Lower lobe of right lung (tissue), 2 donors: ENCODE data around the gene CCNJL. TPM values are rescaled to one million over a fixed set of nuclear protein-coding genes. Genes with fewer than 3 reads are reported as not detected.

ENCODE experiments used
- ATAC-seq, 2 donors: fragments of 200-7000 bp; cut with Tn5 transposase; one replicate each; pipeline ENCODE4 v1.9.1; 2020 to 2022; ENCODE audit warnings: mild to moderate bottlenecking in 2 of 2, moderate library complexity in 2 of 2
- DNase-seq: peaks from one replicate; pipeline ENCODE4 v3.0.0-alpha.2; 2020
- H3K27ac ChIP-seq: fragments of 200-600 bp; one replicate; pipeline ENCODE4 v1.8.0; 2022
- H3K27me3 ChIP-seq: fragments of 200-600 bp; one replicate; pipeline ENCODE4 v1.8.0; 2022; ENCODE audit warnings: low read depth
- H3K36me3 ChIP-seq: fragments of 200-600 bp; one replicate; pipeline ENCODE4 v1.8.0; 2022; ENCODE audit warnings: mild to moderate bottlenecking
- H3K4me1 ChIP-seq: fragments of 200-600 bp; one replicate; pipeline ENCODE4 v1.8.0; 2022
- H3K4me3 ChIP-seq: fragments of 200-600 bp; one replicate; pipeline ENCODE4 v1.8.0; 2022; ENCODE audit warnings: mild to moderate bottlenecking
- H3K9me3 ChIP-seq: fragments of 200-600 bp; one replicate; pipeline ENCODE4 v1.8.0; 2022
- CTCF ChIP-seq: fragments of 200-600 bp; IDR thresholded peaks from one replicate; pipeline ENCODE4 v1.8.0; 2022; ENCODE audit warnings: antibody characterized with exemption, mild to moderate bottlenecking
- intact Hi-C: fragments of 100-400 bp; cut with DNase I; formaldehyde crosslinking; loops from one replicate; pipeline ENCODE4 v1.11.0; 2022
- total RNA-seq: library from RNA; stranded (reverse); fragmentation: NEBNext Ultra II Directional; extraction: Animal tissue kit (Norgen Biotek cat#: 25700); gene quantifications from one replicate; pipeline ENCODE4 v1.2.1, GENCODE V29; 2021
- donor health status: DM: no; HTN: yes; CAD: no; lungs with severe emphysema.

CCNJL gene
- total RNA-seq, 1 donor from 2014 or later: 15.5 TPM

GRCh38 chr5:160221082-160221481 is 91.3 kb downstream of the CCNJL start:
- H3K4me1 ChIP-seq: no peaks in the 10 kb centered on the region
- DNase-seq (no peak), ATAC-seq (no peak)
- H3K9me3 ChIP-seq: no peaks in the 10 kb centered on the region
- no peaks in the 10 kb centered on the region for H3K36me3 ChIP-seq
- H3K4me3 ChIP-seq: no peak overlapping the region
- no peak overlapping the region for H3K27ac ChIP-seq
- no peak for TF ChIP-seq CTCF
- H3K27me3 ChIP-seq: no peaks in the 10 kb centered on the region
- intact Hi-C loops: no loop called here

GRCh38 chr5:160219356-160219755 is 93.0 kb downstream of the CCNJL start:
- Histone ChIP-seq H3K27me3 (no peaks in the 10 kb centered on the region), H3K9me3 (no peaks in the 10 kb centered on the region), H3K36me3 (no peaks in the 10 kb centered on the region), H3K4me3 (no peak overlapping the region), H3K4me1 (no peaks in the 10 kb centered on the region), H3K27ac (no peak overlapping the region)
- TF ChIP-seq CTCF: no peak
- intact Hi-C loops: no loop called here
- DNase-seq (no peak), ATAC-seq (no peak)

- H3K27ac ChIP-seq: no peak overlapping the region
- no peaks in the 10 kb centered on the region for H3K27me3 ChIP-seq
- H3K9me3 ChIP-seq: no peaks in the 10 kb centered on the region
- TF ChIP-seq CTCF: no peak
- intact Hi-C loops: no loop called here
- ATAC-seq (peak; percentile 78 to 90), DNase-seq (no peak)
- no peaks in the 10 kb centered on the region for H3K4me1 ChIP-seq
- no peak overlapping the region for H3K4me3 ChIP-seq
- H3K36me3 ChIP-seq: no peaks in the 10 kb centered on the region
Measured at GRCh38 chr5:160213537-160213936, 98.8 kb downstream of the CCNJL start.

- intact Hi-C loops: no loop called here
- TF ChIP-seq CTCF: no peak
- DNase-seq (no peak), ATAC-seq (no peak)
- Histone ChIP-seq H3K36me3 (no peaks in the 10 kb centered on the region), H3K4me3 (no peak overlapping the region), H3K4me1 (no peaks in the 10 kb centered on the region), H3K27me3 (no peaks in the 10 kb centered on the region), H3K9me3 (no peaks in the 10 kb centered on the region), H3K27ac (no peak overlapping the region)
Measured at GRCh38 chr5:160211352-160211751, 101.0 kb downstream of the CCNJL start.

- DNase-seq (no peak), ATAC-seq (no peak)
- Histone ChIP-seq H3K9me3 (no peaks in the 10 kb centered on the region), H3K4me3 (no peak overlapping the region), H3K36me3 (no peaks in the 10 kb centered on the region), H3K27ac (no peak overlapping the region), H3K4me1 (no peaks in the 10 kb centered on the region), H3K27me3 (no peaks in the 10 kb centered on the region)
- intact Hi-C loops: no loop called here
- TF ChIP-seq CTCF: no peak
Measured at GRCh38 chr5:160210606-160211005, 101.8 kb downstream of the CCNJL start.

- no peak overlapping the region for H3K27ac ChIP-seq
- H3K27me3 ChIP-seq: no peaks in the 10 kb centered on the region
- DNase-seq: no peak
- H3K36me3 ChIP-seq: no peaks in the 10 kb centered on the region
- no peak overlapping the region for H3K4me3 ChIP-seq
- no peaks in the 10 kb centered on the region for H3K9me3 ChIP-seq
- no peaks in the 10 kb centered on the region for H3K4me1 ChIP-seq
- intact Hi-C loops: no loop called here
- no peak for TF ChIP-seq CTCF
- no peak for ATAC-seq
Measured at GRCh38 chr5:160209917-160210316, 102.4 kb downstream of the CCNJL start.
